Aorta (tissue), 5 donors: ENCODE data around the gene DTL. TPM values are rescaled to one million over a fixed set of nuclear protein-coding genes. Genes with fewer than 3 reads are reported as not detected.

Source experiments
- ATAC-seq: fragments of 200-7000 bp; cut with Tn5 transposase; one replicate; pipeline ENCODE4 v1.9.1; 2022; ENCODE audit warnings: moderate library complexity; ENCODE audit not compliant: low FRiP score
- DNase-seq, 2 donors: peaks; one replicate each; pipeline ENCODE4 v3.0.0-alpha.2; 2020
- H3K27ac ChIP-seq, 2 donors: one replicate each; pipeline ENCODE4 v1.5.1; 2013; ENCODE audit warnings: low read length in 2 of 2, mild to moderate bottlenecking in 2 of 2, moderate library complexity in 2 of 2, control low read depth in 1 of 2, inconsistent platforms in 1 of 2, low read depth in 1 of 2
- H3K27me3 ChIP-seq, 2 donors: one replicate each; pipeline ENCODE4 v1.6.1; 2013; ENCODE audit warnings: control low read depth in 1 of 2, low read length in 1 of 2, mild to moderate bottlenecking in 1 of 2, moderate library complexity in 1 of 2; ENCODE audit not compliant: insufficient read depth in 2 of 2, control insufficient read depth in 1 of 2
- H3K36me3 ChIP-seq, 2 donors: one replicate each; pipeline ENCODE4 v1.6.1; 2013; ENCODE audit warnings: control low read depth in 1 of 2, low read length in 1 of 2, mild to moderate bottlenecking in 1 of 2; ENCODE audit not compliant: insufficient read depth in 2 of 2, control insufficient read depth in 1 of 2
- H3K4me1 ChIP-seq, 2 donors: one replicate each; pipeline ENCODE4 v1.6.1; 2013; ENCODE audit warnings: low read length in 2 of 2, control low read depth in 1 of 2, mild to moderate bottlenecking in 1 of 2, moderate library complexity in 1 of 2; ENCODE audit not compliant: insufficient read depth in 2 of 2, control insufficient read depth in 1 of 2
- H3K4me3 ChIP-seq, 2 donors: one replicate each; pipeline ENCODE4 v1.5.1; 2013; ENCODE audit warnings: low read length in 2 of 2, control low read depth in 1 of 2, mild to moderate bottlenecking in 1 of 2
- H3K9me3 ChIP-seq: one replicate; pipeline ENCODE4 v1.6.1; 2013; ENCODE audit warnings: mild to moderate bottlenecking, low read length; ENCODE audit not compliant: control insufficient read depth
- WGBS, 2 donors: extraction: QIAGEN DNeasy Blood & Tissue Kit; methylation state at CpG; one replicate each; pipeline ENCODE4 v1.1.7; 2013; 5-methylcytosine and 5-hydroxymethylcytosine counted together
- intact Hi-C, 2 donors: fragments of 100-400 bp; cut with DNase I; formaldehyde crosslinking; loops; one replicate each; pipeline versions ENCODE4 v1.14.2 to v1.15.0; 2022
- polyA plus RNA-seq, 2 donors: library from polyadenylated mRNA; stranded (reverse); fragments of 200-250 nt; gene quantifications; one replicate each; pipeline ENCODE4 v1.2.3, GENCODE V29; 2013
- total RNA-seq, 2 donors: library from RNA; stranded (reverse); fragmentation: NEBNext Ultra II Directional; extraction: Animal tissue kit (Norgen Biotek cat#: 25700); gene quantifications; one replicate each; pipeline ENCODE4 v1.2.1, GENCODE V29; 2021
- donor health status: healthy with polysubstance abuse.
- donor health status: Bipolar disorder and iron deficiency.
- donor health status: DM: no; HTN: no; CAD: no.
- donor health status: DM: no; HTN: no; CAD: no.
- donor health status: DM: yes; HTN: yes; CAD: no.

DTL gene
- total and polyA plus RNA-seq, 4 donors: 0.10 to 1.3 (median 1.2) TPM; not detected in 1

GRCh38 chr1:212121779-212122178 is 86.2 kb downstream of the DTL start:
- intact Hi-C loops: no loop called here
- no peak overlapping the region for H3K4me3 ChIP-seq
- 62 to 83% methylated on average over 2 of the region's 2 CpGs for WGBS, 2 donors
- DNase-seq (no peak), ATAC-seq (no peak)
- H3K27ac ChIP-seq: no peak overlapping the region
- no peaks in the 10 kb centered on the region for H3K9me3 ChIP-seq
- no peaks in the 10 kb centered on the region for H3K27me3 ChIP-seq
- peaks cover 0 to 2% of the 10 kb centered on the region in 2 donors for H3K4me1 ChIP-seq
- no peaks in the 10 kb centered on the region for H3K36me3 ChIP-seq

- Histone ChIP-seq H3K27ac (no peak overlapping the region), H3K36me3 (no peaks in the 10 kb centered on the region), H3K4me1 (no peaks in the 10 kb centered on the region), H3K9me3 (no peaks in the 10 kb centered on the region), H3K4me3 (no peak overlapping the region), H3K27me3 (no peaks in the 10 kb centered on the region)
- DNase-seq (peak in 1 of 2 donors; percentile 50), ATAC-seq (no peak)
- 82 to 83% methylated on average over 11 of the region's 11 CpGs for WGBS, 2 donors
- intact Hi-C loops: no loop called here
Measured at GRCh38 chr1:212124690-212125582, 89.4 kb downstream of the DTL start.

- 95% methylated on average over 9 of the region's 9 CpGs for WGBS, 2 donors
- Histone ChIP-seq H3K4me1 (no peaks in the 10 kb centered on the region), H3K4me3 (no peak overlapping the region), H3K27me3 (no peaks in the 10 kb centered on the region), H3K27ac (no peak overlapping the region), H3K36me3 (no peaks in the 10 kb centered on the region), H3K9me3 (no peaks in the 10 kb centered on the region)
- DNase-seq: no peak
- intact Hi-C loops: no loop called here
- ATAC-seq: no peak
Measured at GRCh38 chr1:212125654-212126053, 90.1 kb downstream of the DTL start.

GRCh38 chr1:212127221-212127620 is 91.7 kb downstream of the DTL start:
- Histone ChIP-seq H3K9me3 (no peaks in the 10 kb centered on the region), H3K4me3 (no peak overlapping the region), H3K36me3 (no peaks in the 10 kb centered on the region), H3K27ac (no peak overlapping the region), H3K4me1 (no peaks in the 10 kb centered on the region), H3K27me3 (no peaks in the 10 kb centered on the region)
- 82 to 84% methylated on average over 4 of the region's 4 CpGs for WGBS, 2 donors
- intact Hi-C loops: no loop called here
- no peak for ATAC-seq
- DNase-seq: no peak

GRCh38 chr1:212129781-212130180 is 94.2 kb downstream of the DTL start:
- WGBS, 2 donors: 89 to 93% methylated on average over 6 of the region's 6 CpGs
- H3K36me3 ChIP-seq: no peaks in the 10 kb centered on the region
- H3K27me3 ChIP-seq: no peaks in the 10 kb centered on the region
- H3K4me3 ChIP-seq: no peak overlapping the region
- intact Hi-C loops: no loop called here
- no peaks in the 10 kb centered on the region for H3K9me3 ChIP-seq
- no peak overlapping the region for H3K27ac ChIP-seq
- no peaks in the 10 kb centered on the region for H3K4me1 ChIP-seq
- DNase-seq: no peak
- ATAC-seq: no peak

- WGBS, 2 donors: 86 to 90% methylated on average over 1 of the region's 1 CpG
- no peak for ATAC-seq
Measured at GRCh38 chr1:212132025-212132424, 96.5 kb downstream of the DTL start.

GRCh38 chr1:212133319-212133718 is 97.8 kb downstream of the DTL start:
- Histone ChIP-seq H3K4me3 (no peak overlapping the region), H3K27me3 (no peaks in the 10 kb centered on the region), H3K27ac (no peak overlapping the region), H3K36me3 (no peaks in the 10 kb centered on the region), H3K4me1 (no peaks in the 10 kb centered on the region), H3K9me3 (no peaks in the 10 kb centered on the region)
- WGBS, 2 donors: 89% methylated on average over 2 of the region's 2 CpGs
- no peak for ATAC-seq
- intact Hi-C loops: no loop called here
- no peak for DNase-seq

More at GRCh38 chr1:212132025-212132424, 96.5 kb downstream of the DTL start:
- H3K4me3 ChIP-seq: no peak overlapping the region
- H3K4me1 ChIP-seq: no peaks in the 10 kb centered on the region
- no peaks in the 10 kb centered on the region for H3K9me3 ChIP-seq
- no peak for DNase-seq
- intact Hi-C loops: no loop called here
- no peaks in the 10 kb centered on the region for H3K36me3 ChIP-seq
- H3K27ac ChIP-seq: no peak overlapping the region
- no peaks in the 10 kb centered on the region for H3K27me3 ChIP-seq

GRCh38 chr1:212135166-212135565 is 99.6 kb downstream of the DTL start:
- no peaks in the 10 kb centered on the region for H3K4me1 ChIP-seq
- intact Hi-C loops: no loop called here
- H3K4me3 ChIP-seq: no peak overlapping the region
- H3K27me3 ChIP-seq: no peaks in the 10 kb centered on the region
- DNase-seq: no peak
- no peak for ATAC-seq
- H3K27ac ChIP-seq: no peak overlapping the region
- H3K9me3 ChIP-seq: no peaks in the 10 kb centered on the region
- H3K36me3 ChIP-seq: no peaks in the 10 kb centered on the region
- 99 to 100% methylated on average over 2 of the region's 2 CpGs for WGBS, 2 donors

GRCh38 chr1:212137854-212138253 is 102.3 kb downstream of the DTL start:
- intact Hi-C loops: no loop called here
- Histone ChIP-seq H3K36me3 (no peaks in the 10 kb centered on the region), H3K27ac (no peak overlapping the region), H3K4me3 (no peak overlapping the region), H3K4me1 (no peaks in the 10 kb centered on the region), H3K27me3 (no peaks in the 10 kb centered on the region), H3K9me3 (no peaks in the 10 kb centered on the region)
- ATAC-seq (no peak), DNase-seq (no peak)
- WGBS, 2 donors: 81% methylated on average over 1 of the region's 1 CpG
